Measurements from ENCODE around the gene CLEC16A.

The CLEC16A gene

GRCh38 chr16:11047057-11047456 is 102.7 kb downstream of the CLEC16A start:
- no peak for DNase-seq

DNA sequence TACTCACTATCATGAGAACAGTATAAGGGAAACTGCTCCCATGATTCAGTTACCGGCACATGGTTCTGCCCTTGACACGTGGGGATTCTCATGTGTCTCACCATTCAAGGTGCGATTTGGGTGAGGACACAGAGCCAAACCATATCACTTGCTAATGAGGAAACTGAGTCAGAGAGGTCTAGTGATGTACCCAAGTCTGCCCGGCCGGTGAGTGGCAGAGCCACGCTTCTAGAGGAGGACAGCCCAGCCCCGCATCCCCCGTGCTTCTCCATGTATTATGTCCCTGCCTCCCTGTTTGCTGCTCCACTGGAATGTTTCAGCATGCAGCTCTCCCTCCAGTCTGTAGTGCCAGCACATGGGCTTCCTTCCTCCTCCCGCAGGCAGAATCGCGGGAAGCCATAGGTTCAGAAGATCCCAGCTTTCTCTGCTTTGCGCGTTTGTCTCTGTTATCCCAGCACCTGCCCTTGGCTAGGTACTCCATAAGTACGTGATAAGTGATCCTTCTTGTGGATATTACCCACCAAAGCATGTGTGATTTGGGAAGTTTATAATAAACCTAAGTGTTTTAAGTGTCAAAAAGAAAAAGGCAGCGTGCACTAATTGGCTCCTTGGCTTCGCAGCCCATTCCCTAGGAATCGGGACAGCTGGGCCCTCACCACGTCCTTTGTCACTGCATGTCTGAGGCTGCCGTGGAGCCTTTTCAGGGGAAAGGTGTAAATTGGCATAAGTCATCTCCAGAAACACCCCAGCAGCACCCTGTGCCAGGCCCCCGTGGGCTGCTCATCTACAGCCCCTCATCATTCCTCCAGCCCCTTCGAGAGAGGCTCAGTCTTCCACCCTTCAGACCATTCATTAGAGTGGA is 103.8 kb downstream of the CLEC16A start:
- no peak for DNase-seq

GRCh38 chr16:11049396-11050059 is 105.2 kb downstream of the CLEC16A start:
- no peak for DNase-seq

DNA sequence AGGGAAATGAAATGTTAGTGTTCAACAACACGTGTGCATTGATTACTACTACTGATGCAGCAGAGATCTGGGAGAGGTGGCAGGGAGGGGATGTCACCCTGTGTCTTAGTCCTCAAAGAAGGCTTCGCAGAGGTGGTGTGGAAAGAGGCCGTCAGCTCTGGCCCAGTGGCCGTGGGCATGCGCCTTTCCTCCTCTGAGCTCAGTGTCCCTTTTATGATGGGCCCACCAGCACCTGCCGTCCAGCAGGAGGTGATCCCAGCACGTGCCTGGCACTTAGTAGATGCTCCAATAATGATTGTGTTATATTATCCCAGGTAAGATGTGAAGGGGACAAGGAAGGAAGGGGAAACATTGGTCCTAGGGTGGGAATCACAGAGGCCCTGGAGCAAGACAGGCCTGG is 106.2 kb downstream of the CLEC16A start:
- DNase-seq, result no peak

- no peak for DNase-seq
These were observed 106.6 kb downstream of the CLEC16A start for GRCh38 chr16:11050944-11051343.

GRCh38 chr16:11051430-11051829 is 107.1 kb downstream of the CLEC16A start:
- no peak for DNase-seq

GRCh38 chr16:11051879-11052808 is 107.8 kb downstream of the CLEC16A start:
- DNase-seq, result peak; percentile 60 to 81

DNA sequence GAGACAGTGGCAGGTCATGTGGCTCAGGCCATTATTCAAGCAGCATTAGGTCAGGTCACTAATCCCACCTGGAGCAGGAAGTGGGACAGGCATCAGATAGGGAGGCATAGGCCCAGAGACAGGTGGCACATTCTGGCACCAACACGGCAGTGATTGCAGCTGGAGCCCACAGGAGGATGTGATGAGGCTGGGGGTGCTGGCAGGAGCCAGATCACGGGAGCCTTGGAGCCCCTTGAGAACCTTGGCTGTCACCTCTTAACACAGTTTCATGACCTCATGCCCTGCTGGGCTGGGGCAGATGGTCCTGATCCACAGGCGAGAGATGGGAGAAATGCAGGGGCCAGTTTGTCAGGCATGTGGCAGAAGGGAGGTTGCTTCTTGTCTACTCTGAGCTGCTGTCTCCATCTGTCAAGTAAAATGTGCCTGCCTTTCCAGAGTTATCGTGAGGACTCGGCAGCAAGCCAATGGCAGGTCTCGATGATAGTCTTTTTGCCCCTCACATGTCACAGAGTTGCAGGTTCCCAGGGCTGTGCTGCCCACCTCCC is 109.6 kb downstream of the CLEC16A start:
- DNase-seq, result no peak

GRCh38 chr16:11056090-11056992 is 112.0 kb downstream of the CLEC16A start:
- no peak for DNase-seq

- no peak for DNase-seq
These were observed 112.8 kb downstream of the CLEC16A start for GRCh38 chr16:11056993-11057649.

DNA sequence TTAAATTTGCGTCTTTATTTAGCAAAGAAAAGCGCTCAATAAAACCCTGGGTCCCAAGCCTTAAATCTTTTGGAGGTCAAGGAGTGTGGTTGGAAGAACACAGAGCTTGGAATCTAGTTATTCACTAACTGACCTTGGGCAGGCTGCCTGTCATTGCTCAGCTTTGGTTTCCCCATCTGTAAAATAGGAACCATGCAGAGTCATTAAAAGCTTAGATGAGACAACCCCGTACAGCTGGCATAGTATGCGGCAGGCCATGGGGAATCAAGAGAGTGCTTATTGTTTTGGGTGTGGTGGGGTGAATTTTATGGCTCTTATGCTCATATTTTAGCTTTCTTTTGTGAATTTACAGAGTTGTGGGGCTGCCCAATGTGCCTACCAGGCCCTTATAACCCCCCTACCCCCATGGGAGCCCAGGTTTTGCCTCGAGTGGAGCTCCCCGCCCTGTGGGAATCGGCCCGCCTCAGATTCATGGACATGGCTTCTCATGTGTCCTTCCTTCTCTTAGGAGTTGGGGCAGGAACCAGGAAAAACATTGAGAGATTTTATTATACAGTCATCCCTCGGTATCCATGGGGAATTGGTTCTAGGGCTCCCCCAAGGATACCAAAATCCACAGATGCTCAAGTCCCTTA is 113.5 kb downstream of the CLEC16A start:
- DNase-seq, result no peak

DNA sequence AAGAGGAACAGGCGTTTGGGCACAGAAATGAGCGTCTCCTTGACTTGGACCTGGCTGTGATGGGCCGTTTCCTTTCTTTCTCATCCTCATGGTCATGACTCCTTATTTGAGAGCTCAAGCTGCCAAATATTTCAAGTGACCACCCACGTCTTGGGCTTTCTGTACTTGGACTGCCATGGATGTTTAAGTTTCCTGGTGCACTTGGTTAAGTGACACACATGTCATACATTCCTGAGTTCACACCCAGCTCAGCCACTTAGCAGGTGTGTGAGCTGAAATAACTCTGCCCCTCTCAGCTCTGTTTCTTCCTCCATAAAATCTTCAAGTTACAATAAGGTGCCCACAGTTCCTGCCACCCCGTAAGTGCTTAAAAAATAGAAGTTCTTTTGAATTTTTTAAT is 114.5 kb downstream of the CLEC16A start:
- no peak for DNase-seq

DNA sequence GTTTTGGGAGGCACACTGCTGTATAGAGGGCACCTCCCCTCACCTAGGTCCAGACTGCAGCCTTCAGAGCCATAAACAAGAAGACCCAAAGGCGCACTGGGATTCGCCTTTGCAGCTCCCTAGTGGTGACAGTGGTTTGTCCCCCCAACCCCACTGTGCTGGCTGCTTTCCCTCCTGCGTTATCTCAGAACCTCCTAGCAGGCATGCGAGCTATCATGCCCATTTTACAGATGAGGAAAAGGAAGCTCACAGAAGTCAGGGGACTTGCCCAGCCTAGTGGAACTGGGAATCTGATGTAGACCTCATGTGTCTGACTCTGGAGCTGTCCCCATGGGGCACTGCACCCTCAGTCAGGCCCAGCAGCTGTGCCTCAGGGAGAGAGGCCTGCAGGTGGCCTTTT is 115.2 kb downstream of the CLEC16A start:
- no peak for DNase-seq

- no peak for DNase-seq
These were observed 116.0 kb downstream of the CLEC16A start for GRCh38 chr16:11060364-11060763.

GRCh38 chr16:11060842-11061241 is 116.5 kb downstream of the CLEC16A start:
- DNase-seq, result no peak

DNA sequence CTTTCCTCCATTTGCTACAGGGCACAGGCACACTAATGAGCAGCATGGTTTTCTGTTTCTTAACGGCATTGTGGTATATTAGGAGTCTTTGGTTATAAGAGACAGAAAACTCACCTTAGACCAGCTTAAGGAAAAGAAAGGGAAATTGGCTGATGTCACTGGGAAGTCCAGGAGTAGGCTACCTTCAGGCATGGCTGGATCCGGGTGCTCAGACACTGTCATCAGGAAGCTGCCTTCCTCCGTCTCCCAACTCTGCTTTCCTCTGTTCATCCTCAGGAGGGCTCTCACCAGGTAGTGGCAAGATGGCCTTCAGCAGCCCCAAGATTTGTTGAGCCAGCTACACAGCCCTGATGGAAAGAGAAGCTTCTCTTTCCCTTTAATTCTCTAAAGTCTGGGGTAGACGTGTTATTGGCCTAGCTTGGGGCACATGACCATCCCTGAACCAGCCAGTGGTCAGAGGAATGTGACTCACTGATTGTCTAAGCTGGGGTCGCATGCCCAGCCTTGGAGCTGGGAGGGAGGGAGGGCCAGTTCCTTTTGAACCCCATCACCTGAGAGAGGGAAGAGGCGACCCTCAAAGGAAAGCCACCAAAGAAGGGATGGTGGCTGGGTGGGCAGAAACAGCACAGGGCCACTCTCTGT is 117.4 kb downstream of the CLEC16A start:
- DNase-seq, result no peak

DNA sequence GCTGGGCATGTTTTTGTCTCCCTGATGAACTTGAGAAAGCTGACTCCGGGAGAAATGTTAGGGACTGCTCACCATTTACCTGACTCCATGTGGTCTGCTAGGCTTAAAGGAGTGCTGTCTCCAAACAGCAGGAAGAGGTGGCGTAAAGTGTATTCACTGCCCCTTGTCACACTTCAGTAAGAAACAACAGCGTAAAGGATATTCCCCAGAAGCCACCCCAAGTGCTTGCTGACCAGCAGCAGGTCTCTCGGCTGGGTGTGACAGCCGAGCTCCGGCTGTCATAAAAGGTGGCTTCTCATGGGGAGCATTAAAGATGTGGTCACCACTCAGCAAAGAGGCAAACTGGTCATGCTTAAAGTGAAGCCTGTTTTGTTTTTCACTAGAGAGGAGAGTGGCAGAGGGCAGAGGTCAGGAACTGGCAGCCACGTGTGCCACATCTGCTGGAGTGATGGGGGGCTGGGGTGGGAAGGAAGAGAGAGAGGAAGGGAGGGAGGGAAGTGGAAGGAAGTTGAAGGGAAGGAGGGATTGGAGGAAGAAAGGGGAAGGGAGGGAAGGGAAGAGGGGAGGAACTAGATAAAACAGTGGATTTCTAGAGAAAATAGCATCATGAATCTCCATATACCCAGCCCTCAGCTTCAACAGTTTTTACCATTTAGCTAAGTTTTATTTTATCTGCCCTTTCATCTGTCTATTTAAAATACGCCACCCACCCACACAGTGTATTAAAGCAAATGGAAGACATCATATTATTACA is 119.3 kb downstream of the CLEC16A start:
- no peak for DNase-seq

DNA sequence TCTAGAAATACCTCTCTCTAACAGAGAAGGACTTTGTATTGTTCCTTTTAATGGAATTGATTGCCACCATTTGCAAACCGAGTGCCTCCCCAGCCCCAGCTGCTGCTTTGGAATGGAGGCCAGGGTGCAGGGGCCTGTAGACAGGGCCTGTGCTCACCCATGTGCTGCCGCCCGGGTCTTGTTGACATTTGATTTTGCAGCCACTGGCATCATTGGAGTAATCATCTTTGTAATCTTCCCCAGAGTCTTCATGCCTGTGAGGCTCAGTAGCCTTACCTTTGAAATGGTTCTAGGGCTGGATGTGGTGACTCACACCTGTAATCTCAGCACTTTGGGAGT is 119.8 kb downstream of the CLEC16A start:
- DNase-seq, result no peak

DNA sequence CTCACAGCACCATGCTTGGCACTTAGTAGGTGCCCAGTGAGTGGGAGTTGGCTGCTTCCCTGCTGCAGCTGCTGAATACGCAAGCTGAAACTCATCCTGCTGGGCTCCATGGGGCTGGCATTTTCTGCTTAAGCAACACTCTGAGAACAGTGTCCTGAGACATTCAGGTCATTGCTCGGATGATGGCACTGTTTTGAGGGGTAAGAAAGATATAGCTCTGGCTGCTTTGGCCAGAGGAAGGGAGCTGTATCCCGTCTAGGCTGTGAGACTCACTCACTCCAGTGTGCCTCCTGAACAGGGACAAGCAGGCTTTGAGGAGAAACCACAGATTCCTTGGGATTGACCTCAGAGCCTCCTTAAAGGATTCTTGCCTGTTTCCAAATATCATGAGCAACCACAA is 120.5 kb downstream of the CLEC16A start:
- DNase-seq, result no peak
